DLD1 (cell line): Measurements from ENCODE around the gene LEP.
"Not testable (repeated sequence)": the region's sequence is repeated elsewhere in the genome, so short reads cannot be mapped to it uniquely, and the experiment has no call there.

ENCODE experiments used
- in situ Hi-C: cut with HindIII; loops from 2 replicates; pipeline ENCODE4 v1.10.0; 2017; ENCODE audit warnings: low sequenced_read_pairs

The LEP gene

GRCh38 chr7:128267595-128267924 lies 26.5 kb downstream of the LEP start:
- in situ Hi-C loops = loop anchor here (10.0 kb wide), 1 partner anchor 57 kb away; no protein-coding TSS in a partner anchor

- in situ Hi-C loops = loop anchor here (10.0 kb wide), 1 partner anchor 57 kb away; no protein-coding TSS in a partner anchor
Measured at GRCh38 chr7:128268233-128268632, 27.2 kb downstream of the LEP start.

GRCh38 chr7:128270826-128271272 lies 29.8 kb downstream of the LEP start:
- in situ Hi-C loops = no loop called here

GRCh38 chr7:128271471-128271941 lies 30.4 kb downstream of the LEP start:
- in situ Hi-C loops = no loop called here

- in situ Hi-C loops = no loop called here
Measured at GRCh38 chr7:128271942-128272481, 30.9 kb downstream of the LEP start.

- in situ Hi-C loops = no loop called here
Measured at GRCh38 chr7:128274246-128274883, 33.3 kb downstream of the LEP start.

GRCh38 chr7:128274884-128275603 lies 34.0 kb downstream of the LEP start:
- in situ Hi-C loops = no loop called here

- in situ Hi-C loops = no loop called here
Measured at GRCh38 chr7:128275681-128276080, 34.6 kb downstream of the LEP start.

- in situ Hi-C loops = no loop called here
Measured at GRCh38 chr7:128278366-128278765, 37.3 kb downstream of the LEP start.

- in situ Hi-C loops = no loop called here
Measured at GRCh38 chr7:128279124-128279713, 38.1 kb downstream of the LEP start.

- in situ Hi-C loops = not testable (repeated sequence)
Measured at GRCh38 chr7:128280451-128280850, 39.4 kb downstream of the LEP start.

- in situ Hi-C loops = no loop called here
Measured at GRCh38 chr7:128281605-128282380, 40.7 kb downstream of the LEP start.

GRCh38 chr7:128284102-128284501 lies 43.0 kb downstream of the LEP start:
- in situ Hi-C loops = no loop called here

GRCh38 chr7:128287556-128287955 lies 46.5 kb downstream of the LEP start:
- in situ Hi-C loops = no loop called here

GRCh38 chr7:128298004-128298403 lies 56.9 kb downstream of the LEP start:
- in situ Hi-C loops = not testable (repeated sequence)

- in situ Hi-C loops = no loop called here
Measured at GRCh38 chr7:128299109-128299607, 58.1 kb downstream of the LEP start.

- in situ Hi-C loops = no loop called here
Measured at GRCh38 chr7:128302139-128302538, 61.1 kb downstream of the LEP start.

- in situ Hi-C loops = no loop called here
Measured at GRCh38 chr7:128303133-128303532, 62.1 kb downstream of the LEP start.

GRCh38 chr7:128303643-128304042 lies 62.6 kb downstream of the LEP start:
- in situ Hi-C loops = no loop called here

- in situ Hi-C loops = no loop called here
Measured at GRCh38 chr7:128304212-128304611, 63.1 kb downstream of the LEP start.

GRCh38 chr7:128307061-128307460 lies 66.0 kb downstream of the LEP start:
- in situ Hi-C loops = no loop called here
